GM12878 (cell line): Measurements from ENCODE around the gene VASH2. TPM values are rescaled to one million over a fixed set of nuclear protein-coding genes. Genes with fewer than 3 reads are reported as not detected.
A peak's percentile ranks its signal among the peaks of the same experiment; 100 is the strongest.

Experiments used
- BCL11A ChIP-seq: IDR thresholded peaks from 2 replicates; pipeline ENCODE4 v1.6.1; 2011; ENCODE audit warnings: low read depth, low read length
- DPF2 ChIP-seq: fragments of 450-650 bp; IDR thresholded peaks from 2 replicates; pipeline ENCODE4 v1.6.1; 2017; ENCODE audit warnings: mild to moderate bottlenecking
- E4F1 ChIP-seq: fragments of 450-650 bp; IDR thresholded peaks from 2 replicates; pipeline ENCODE4 v1.6.1; 2018; ENCODE audit warnings: borderline replicate concordance, mild to moderate bottlenecking; ENCODE audit not compliant: partially characterized antibody
- ETV6 ChIP-seq, 2 experiments: fragments of 450-650 bp in 1 of 2; IDR thresholded peaks in 1 of 2; conservative IDR thresholded peaks in 1 of 2; 2 replicates each; pipeline ENCODE4 v1.6.1; 2014; ENCODE audit warnings: antibody characterized with exemption in 1 of 2, borderline replicate concordance in 1 of 2, low read depth in 1 of 2, mild to moderate bottlenecking in 1 of 2, moderate library complexity in 1 of 2
- HCFC1 ChIP-seq: fragments of 150-350 bp; IDR thresholded peaks from 2 replicates; pipeline ENCODE4 v1.6.1; 2014; ENCODE audit warnings: low read length
- HSF1 ChIP-seq: fragments of 150-350 bp; IDR thresholded peaks from 2 replicates; pipeline ENCODE4 v1.6.1; 2014; ENCODE audit warnings: mild to moderate bottlenecking, low read depth, low read length
- IRF3 ChIP-seq: fragments of 450-650 bp; IDR thresholded peaks from 2 replicates; pipeline ENCODE4 v1.6.1; 2014; ENCODE audit warnings: mild to moderate bottlenecking
- KAT2A ChIP-seq: conservative IDR thresholded peaks from 2 replicates; pipeline ENCODE4 v1.6.1; 2011; ENCODE audit warnings: low read depth, low read length; ENCODE audit not compliant: control insufficient read depth
- KDM1A ChIP-seq: fragments of 200-600 bp; sonication (generic); IDR thresholded peaks from 2 replicates; pipeline ENCODE4 v1.6.1; 2016; ENCODE audit warnings: borderline replicate concordance
- MYC ChIP-seq: IDR thresholded peaks from 2 replicates; pipeline ENCODE4 v1.6.1; 2011; ENCODE audit warnings: mild to moderate bottlenecking, low read length, moderate library complexity, inconsistent platforms; ENCODE audit not compliant: insufficient read depth, insufficient replicate concordance, insufficient read length, severe bottlenecking
- NR2C1 ChIP-seq: fragments of 450-650 bp; IDR thresholded peaks from 2 replicates; pipeline ENCODE4 v1.6.1; 2017; ENCODE audit warnings: antibody characterized with exemption, mild to moderate bottlenecking, moderate library complexity
- PAX5 ChIP-seq: IDR thresholded peaks from 2 replicates; pipeline ENCODE4 v1.6.1; 2011; ENCODE audit warnings: low read depth, low read length, borderline replicate concordance
- POLR2A ChIP-seq: IDR thresholded peaks from 2 replicates; pipeline ENCODE4 v1.6.1; 2011; ENCODE audit warnings: low read depth, mild to moderate bottlenecking, low read length
- POLR2AphosphoS2 ChIP-seq: IDR thresholded peaks from 2 replicates; pipeline ENCODE4 v1.6.1; 2011; ENCODE audit warnings: low read depth, mild to moderate bottlenecking, low read length, improper control_type of control experiment, moderate library complexity
- POU2F2 ChIP-seq: IDR thresholded peaks from 3 replicates; pipeline ENCODE4 v1.6.1; 2011; ENCODE audit warnings: low read depth, mild to moderate bottlenecking, low read length, borderline replicate concordance
- RBBP5 ChIP-seq: fragments of 200-600 bp; sonication (generic); conservative IDR thresholded peaks from 2 replicates; pipeline ENCODE4 v1.6.1; 2016
- SIN3A ChIP-seq: IDR thresholded peaks from 2 replicates; pipeline ENCODE4 v1.6.1; 2012; ENCODE audit warnings: low read depth, low read length, improper control_type of control experiment
- STAT1 ChIP-seq: fragments of 450-650 bp; conservative IDR thresholded peaks from 2 replicates; pipeline ENCODE4 v1.6.1; 2014; ENCODE audit warnings: antibody characterized with exemption, mild to moderate bottlenecking
- USF1 ChIP-seq: IDR thresholded peaks from 2 replicates; pipeline ENCODE4 v1.6.1; 2011; ENCODE audit warnings: borderline replicate concordance, low read depth, mild to moderate bottlenecking, moderate library complexity, mixed read lengths, low read length; ENCODE audit not compliant: insufficient read depth; ENCODE audit errors: extremely low read length
- WRNIP1 ChIP-seq: IDR thresholded peaks from 2 replicates; pipeline ENCODE4 v1.6.1; 2011; ENCODE audit warnings: low read depth, low read length, improper control_type of control experiment, borderline replicate concordance
- ZNF384 ChIP-seq: IDR thresholded peaks from 2 replicates; pipeline ENCODE4 v1.6.1; 2012; ENCODE audit warnings: low read depth, mild to moderate bottlenecking, low read length, improper control_type of control experiment, borderline replicate concordance
- polyA plus RNA-seq, 11 experiments: library from polyadenylated mRNA; depleted of rRNA in 4 of 11; unstranded in 6 of 11; stranded (reverse) in 5 of 11; fragments of >200 nt; fragmentation: Nextera tagmentation in 4 of 11; fragmentation: Illumina TruSeq in 1 of 11; extraction: Ambion mirVana in 4 of 11; extraction: Trizol in 1 of 11; gene quantifications; 1 replicate in 1 of 11; 2 replicates in 10 of 11; pipeline versions ENCODE4 v1.2.1 to v1.2.3, GENCODE V29; 2011 to 2016; ENCODE audit warnings: inconsistent platforms in 2 of 11, missing spikeins in 2 of 11, low read depth in 1 of 11
- total RNA-seq, 4 experiments: library from RNA; depleted of rRNA in 3 of 4; stranded (reverse); fragments of >200 nt in 3 of 4; fragmentation: Illumina TruSeq in 1 of 4; extraction: Trizol in 1 of 4; gene quantifications; 2 replicates each; pipeline versions ENCODE4 v1.2.1 to v1.2.3, GENCODE V29; 2013 to 2021
- TF ChIP-seq, protein P1 (sequence below): fragments of 450-650 bp; IDR thresholded peaks from 2 replicates; pipeline ENCODE4 v1.6.1; 2017; ENCODE audit warnings: borderline replicate concordance

The VASH2 gene
- total and polyA plus RNA-seq, 10 of the 15 experiments (the other 5 are each of a cell fraction or from before 2014, with no cell fraction given) = 5.4 to 29.7 (median 21.7) TPM

- TF ChIP-seq POLR2AphosphoS2 = no peak
- TF ChIP-seq USF1 = no peak
- TF ChIP-seq KDM1A = no peak
- no peak for TF ChIP-seq SIN3A
- no peak for TF ChIP-seq HSF1
- 0 out of 2 replicates have a peak, but pooled peaks have one; percentile 6 for TF ChIP-seq ZNF384
- TF ChIP-seq, protein P1, sequence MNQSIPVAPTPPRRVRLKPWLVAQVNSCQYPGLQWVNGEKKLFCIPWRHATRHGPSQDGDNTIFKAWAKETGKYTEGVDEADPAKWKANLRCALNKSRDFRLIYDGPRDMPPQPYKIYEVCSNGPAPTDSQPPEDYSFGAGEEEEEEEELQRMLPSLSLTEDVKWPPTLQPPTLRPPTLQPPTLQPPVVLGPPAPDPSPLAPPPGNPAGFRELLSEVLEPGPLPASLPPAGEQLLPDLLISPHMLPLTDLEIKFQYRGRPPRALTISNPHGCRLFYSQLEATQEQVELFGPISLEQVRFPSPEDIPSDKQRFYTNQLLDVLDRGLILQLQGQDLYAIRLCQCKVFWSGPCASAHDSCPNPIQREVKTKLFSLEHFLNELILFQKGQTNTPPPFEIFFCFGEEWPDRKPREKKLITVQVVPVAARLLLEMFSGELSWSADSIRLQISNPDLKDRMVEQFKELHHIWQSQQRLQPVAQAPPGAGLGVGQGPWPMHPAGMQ = no peak
- TF ChIP-seq RBBP5 = no peak
- TF ChIP-seq DPF2 = 0 out of 2 replicates have a peak, but pooled peaks have one; percentile 46
- peak; percentile 87 for TF ChIP-seq HCFC1
- no peak for TF ChIP-seq BCL11A
- no peak for TF ChIP-seq MYC
- TF ChIP-seq WRNIP1 = no peak
- peak; percentile 81 for TF ChIP-seq E4F1
- TF ChIP-seq PAX5 = no peak
- TF ChIP-seq ETV6 (conservative IDR thresholded peaks at IDR 0.05 in 1 of 2, IDR thresholded peaks at IDR 0.05 in 1 of 2; ENCODE audit: borderline replicate concordance in 1 of 2, low read depth in 1 of 2) = no peak
- TF ChIP-seq NR2C1 = peak; percentile 91
- TF ChIP-seq STAT1 = no peak; the same call in 1 of the 2 replicates
- no peak for TF ChIP-seq KAT2A
- TF ChIP-seq IRF3 = no peak
- peak; percentile 90 for TF ChIP-seq POLR2A
- peak; percentile 15; the same call in 1 of the 3 replicates for TF ChIP-seq POU2F2
Observed at GRCh38 chr1:213015099-213016050, 65.0 kb downstream of the VASH2 start, which contains the start of gene ANGEL2 (continued).
